Endothelial cell of umbilical vein (primary cell): ENCODE results near the gene LIPI. TPM values are rescaled to one million over a fixed set of nuclear protein-coding genes. Genes with fewer than 3 reads are reported as not detected.

Source experiments
- BruUV-seq: library from RNA; stranded (reverse); fragments of 400-500 nt; replicated peaks from 2 replicates; lab custom pipeline; 2021; lab: Mats Ljungman, UMichigan
- CTCF ChIA-PET: fragments of 300-600, 350-600 bp; sonication (Branson Sonifier 250); formaldehyde crosslinking; loops from one replicate; lab custom pipeline; 2021; ENCODE audit warnings: antibody characterized with exemption, inconsistent platforms; lab: Charles Lee
- POLR2A ChIA-PET: fragments of 300-600, 350-600 bp; sonication (Branson Sonifier 250); formaldehyde crosslinking; loops from one replicate; lab custom pipeline; 2021; ENCODE audit warnings: antibody characterized with exemption, inconsistent platforms; lab: Charles Lee
- DNase-seq: peaks from one replicate; pipeline ENCODE4 v3.0.0-alpha.2; 2011; ENCODE audit warnings: low read depth, low spot score
- FAIRE-seq: peaks from 2 replicates; lab custom pipeline; 2011; peaks lifted over from hg19 to GRCh38; lab: Jason Lieb, UNC
- H2AFZ ChIP-seq: 2 replicates; pipeline ENCODE4 v1.6.0; 2012; ENCODE audit warnings: low read depth, low read length, control low read depth, inconsistent platforms
- H3K27ac ChIP-seq: 2 replicates; pipeline ENCODE4 v1.5.1; 2011; ENCODE audit warnings: low read depth, mild to moderate bottlenecking, control low read depth, low read length, moderate library complexity; ENCODE audit not compliant: insufficient read depth
- H3K27me3 ChIP-seq, 2 experiments: 2 replicates each; pipeline versions ENCODE4 v1.6.0 to v1.6.1; 2011; ENCODE audit warnings: low read length in 2 of 2, mixed read lengths in 1 of 2; ENCODE audit not compliant: control insufficient read depth in 2 of 2, insufficient read depth in 2 of 2
- H3K36me3 ChIP-seq, 2 experiments: 2 replicates in 1 of 2; 3 replicates in 1 of 2; pipeline ENCODE4 v1.5.1; 2011; ENCODE audit warnings: low read length in 2 of 2, mild to moderate bottlenecking in 1 of 2, moderate library complexity in 1 of 2; ENCODE audit not compliant: control insufficient read depth in 2 of 2, insufficient read depth in 2 of 2; ENCODE audit errors: extremely low read depth in 1 of 2
- H3K4me1 ChIP-seq: 3 replicates; pipeline ENCODE4 v1.5.1; 2011; ENCODE audit warnings: mild to moderate bottlenecking, low read length; ENCODE audit not compliant: control insufficient read depth, insufficient read depth; ENCODE audit errors: extremely low read depth
- H3K4me2 ChIP-seq: 2 replicates; pipeline ENCODE4 v1.6.1; 2011; ENCODE audit warnings: low read length, control low read depth, mixed read lengths; ENCODE audit not compliant: insufficient read depth
- H3K4me3 ChIP-seq, 3 experiments: fragments of 200-600 bp in 1 of 3; sonication (generic), shearing (Covaris generic) in 1 of 3; replicated peaks in 1 of 3; 2 replicates each; pipeline ENCODE4 v1.5.1; 2011 to 2016; ENCODE audit warnings: control low read depth in 3 of 3, low read length in 3 of 3, mild to moderate bottlenecking in 2 of 3, inconsistent platforms in 1 of 3, low read depth in 1 of 3, moderate library complexity in 1 of 3; ENCODE audit not compliant: insufficient read depth in 1 of 3
- H3K79me2 ChIP-seq: 2 replicates; pipeline ENCODE4 v1.6.0; 2012; ENCODE audit warnings: low read length, inconsistent platforms; ENCODE audit not compliant: control insufficient read depth, insufficient read depth
- H3K9ac ChIP-seq: replicated peaks from 2 replicates; pipeline ENCODE3; 2011; ENCODE audit warnings: low read length, control low read depth; ENCODE audit not compliant: insufficient read depth; ENCODE audit errors: extremely low read depth
- H3K9me1 ChIP-seq: replicated peaks from 3 replicates; pipeline ENCODE4 v1.6.0; 2011; ENCODE audit warnings: mild to moderate bottlenecking, low read length; ENCODE audit not compliant: control insufficient read depth, insufficient read depth; ENCODE audit errors: extremely low read depth
- H3K9me3 ChIP-seq: replicated peaks from 2 replicates; pipeline ENCODE4 v1.5.1; 2012; ENCODE audit warnings: low read length, inconsistent platforms; ENCODE audit not compliant: control insufficient read depth, insufficient read depth
- H4K20me1 ChIP-seq: replicated peaks from 2 replicates; pipeline ENCODE3; 2011; ENCODE audit warnings: mild to moderate bottlenecking, low read length; ENCODE audit not compliant: control insufficient read depth, insufficient read depth; ENCODE audit errors: extremely low read depth
- EZH2 ChIP-seq: IDR thresholded peaks from 2 replicates; pipeline ENCODE4 v1.6.1; 2012; ENCODE audit warnings: borderline replicate concordance, low read depth, mild to moderate bottlenecking, moderate library complexity, low read length, inconsistent platforms; ENCODE audit not compliant: severe bottlenecking
- FOS ChIP-seq: IDR thresholded peaks from 2 replicates; pipeline ENCODE4 v1.6.1; 2011; ENCODE audit warnings: mild to moderate bottlenecking, low read length, moderate library complexity, borderline replicate concordance; ENCODE audit not compliant: insufficient read depth
- GATA2 ChIP-seq: IDR thresholded peaks from 2 replicates; pipeline ENCODE4 v1.7.0; 2011; ENCODE audit warnings: low read depth, mild to moderate bottlenecking, moderate library complexity, mixed read lengths, low read length; ENCODE audit not compliant: insufficient read length, insufficient read depth
- JUN ChIP-seq: IDR thresholded peaks from 2 replicates; pipeline ENCODE4 v1.6.1; 2011; ENCODE audit warnings: borderline replicate concordance, low read depth; ENCODE audit not compliant: insufficient read length, insufficient read depth
- MAX ChIP-seq: IDR thresholded peaks from 2 replicates; pipeline ENCODE4 v1.6.1; 2011; ENCODE audit not compliant: insufficient read depth, insufficient read length
- MYC ChIP-seq: IDR thresholded peaks from one replicate; pipeline ENCODE4 v1.6.1; 2011; ENCODE audit warnings: mild to moderate bottlenecking, low read depth, low read length
- POLR2A ChIP-seq: IDR thresholded peaks from 2 replicates; pipeline ENCODE4 v1.6.1; 2012; ENCODE audit warnings: low read depth, mild to moderate bottlenecking, control low read depth, low read length
- POLR2AphosphoS5 ChIP-seq: IDR thresholded peaks from 2 replicates; pipeline ENCODE4 v1.6.1; 2012; ENCODE audit warnings: low read depth, mild to moderate bottlenecking, control low read depth, low read length, moderate library complexity; ENCODE audit not compliant: insufficient read depth
- dilution Hi-C: fragments of 300-500 bp; cut with MboI; formaldehyde crosslinking; loops from one replicate; pipeline ENCODE4 v1.15.0; 2019; ENCODE audit warnings: low sequenced_read_pairs; ENCODE audit not compliant: extremely low pct_ligation_motif_present
- intact Hi-C: fragments of 100-400 bp; cut with micrococcal nuclease; formaldehyde crosslinking; loops from one replicate; pipeline ENCODE4 v1.10.0; 2022
- polyA plus RNA-seq, 4 experiments: library from polyadenylated mRNA; depleted of rRNA in 3 of 4; stranded (reverse) in 3 of 4; unstranded in 1 of 4; fragments of >200 nt; gene quantifications; 2 replicates each; pipeline versions ENCODE4 v1.2.1 to v1.2.3, GENCODE V29; 2011 to 2012; ENCODE audit warnings: missing spikeins in 1 of 4
- total RNA-seq: library from RNA; stranded (reverse); gene quantifications from 2 replicates; pipeline ENCODE4 v1.2.3, GENCODE V29; 2021
- TF ChIP-seq, protein P1 (sequence below), 2 donors: IDR thresholded peaks; 1 replicate in 1 of 2; 2 replicates in 1 of 2; pipeline ENCODE4 v1.5.1; 2011; ENCODE audit warnings: low read length in 2 of 2, mild to moderate bottlenecking in 2 of 2, moderate library complexity in 2 of 2, control low read depth in 1 of 2, inconsistent platforms in 1 of 2, low read depth in 1 of 2; ENCODE audit not compliant: insufficient read depth in 1 of 2; ENCODE audit errors: extremely low read depth in 1 of 2

The LIPI gene
- total and polyA plus RNA-seq, 2 donors (not counting 3 experiments of a cell fraction or from before 2014, with no cell fraction given): not detected

DNA sequence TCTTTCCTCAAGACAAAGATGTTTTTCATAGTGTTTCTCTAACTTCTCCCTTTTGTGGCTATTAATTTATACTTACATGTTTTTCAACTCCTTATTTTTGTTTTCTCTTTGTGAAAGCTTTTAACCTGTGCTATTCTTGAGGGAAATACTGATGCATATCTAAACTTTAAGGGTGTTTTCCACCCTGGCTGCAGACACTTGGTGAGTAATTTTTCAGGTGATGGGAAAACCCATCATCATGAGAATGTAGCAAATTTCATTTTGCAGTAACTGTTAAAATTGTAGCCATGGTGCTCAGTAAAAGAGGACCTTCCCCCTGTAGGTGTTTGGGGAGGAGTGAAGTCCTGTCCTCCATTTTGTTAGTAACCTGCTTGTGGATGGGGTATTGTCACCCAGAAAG lies 124.2 kb downstream of the LIPI start:
- Histone ChIP-seq H3K27ac (no peak overlapping the region), H2AFZ (no peak overlapping the region), H3K79me2 (no peaks in the 10 kb centered on the region), H3K9me3 (peaks cover 4% of the 10 kb centered on the region), H3K9me1 (no peaks in the 10 kb centered on the region), H3K36me3 (no peaks in the 10 kb centered on the region), H3K9ac (no peak overlapping the region), H3K4me1 (no peaks in the 10 kb centered on the region), H3K27me3 (no peaks in the 10 kb centered on the region), H3K4me2 (no peak overlapping the region), H4K20me1 (no peaks in the 10 kb centered on the region), H3K4me3 (no peak overlapping the region)
- dilution Hi-C loops: no loop called here
- no peak for DNase-seq
- TF ChIP-seq MYC (no peak), GATA2 (no peak), MAX (no peak), FOS (no peak), POLR2A (no peak), JUN (no peak), EZH2 (no peak), POLR2AphosphoS5 (no peak)
- TF ChIP-seq, protein P1, sequence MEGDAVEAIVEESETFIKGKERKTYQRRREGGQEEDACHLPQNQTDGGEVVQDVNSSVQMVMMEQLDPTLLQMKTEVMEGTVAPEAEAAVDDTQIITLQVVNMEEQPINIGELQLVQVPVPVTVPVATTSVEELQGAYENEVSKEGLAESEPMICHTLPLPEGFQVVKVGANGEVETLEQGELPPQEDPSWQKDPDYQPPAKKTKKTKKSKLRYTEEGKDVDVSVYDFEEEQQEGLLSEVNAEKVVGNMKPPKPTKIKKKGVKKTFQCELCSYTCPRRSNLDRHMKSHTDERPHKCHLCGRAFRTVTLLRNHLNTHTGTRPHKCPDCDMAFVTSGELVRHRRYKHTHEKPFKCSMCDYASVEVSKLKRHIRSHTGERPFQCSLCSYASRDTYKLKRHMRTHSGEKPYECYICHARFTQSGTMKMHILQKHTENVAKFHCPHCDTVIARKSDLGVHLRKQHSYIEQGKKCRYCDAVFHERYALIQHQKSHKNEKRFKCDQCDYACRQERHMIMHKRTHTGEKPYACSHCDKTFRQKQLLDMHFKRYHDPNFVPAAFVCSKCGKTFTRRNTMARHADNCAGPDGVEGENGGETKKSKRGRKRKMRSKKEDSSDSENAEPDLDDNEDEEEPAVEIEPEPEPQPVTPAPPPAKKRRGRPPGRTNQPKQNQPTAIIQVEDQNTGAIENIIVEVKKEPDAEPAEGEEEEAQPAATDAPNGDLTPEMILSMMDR (IDR thresholded peaks at IDR 0.05; ENCODE audit: extremely low read depth in 1 of 2, insufficient read depth in 1 of 2, low read depth in 1 of 2, low read length in 2 of 2): no peak
- BruUV-seq: no TSS peak
- intact Hi-C loops: no loop called here
- ChIA-PET CTCF (no interaction called here), POLR2A (no interaction called here)
- FAIRE-seq: no peak
